Fibroblast of skin of right biceps (primary cell): ENCODE results near the gene VIPR2.
"Not testable (repeated sequence)": the region's sequence is repeated elsewhere in the genome, so short reads cannot be mapped to it uniquely, and the experiment has no call there.

Experiments
- DNase-seq: peaks from one replicate; pipeline ENCODE4 v3.0.0-alpha.2; 2013

Gene VIPR2

DNA sequence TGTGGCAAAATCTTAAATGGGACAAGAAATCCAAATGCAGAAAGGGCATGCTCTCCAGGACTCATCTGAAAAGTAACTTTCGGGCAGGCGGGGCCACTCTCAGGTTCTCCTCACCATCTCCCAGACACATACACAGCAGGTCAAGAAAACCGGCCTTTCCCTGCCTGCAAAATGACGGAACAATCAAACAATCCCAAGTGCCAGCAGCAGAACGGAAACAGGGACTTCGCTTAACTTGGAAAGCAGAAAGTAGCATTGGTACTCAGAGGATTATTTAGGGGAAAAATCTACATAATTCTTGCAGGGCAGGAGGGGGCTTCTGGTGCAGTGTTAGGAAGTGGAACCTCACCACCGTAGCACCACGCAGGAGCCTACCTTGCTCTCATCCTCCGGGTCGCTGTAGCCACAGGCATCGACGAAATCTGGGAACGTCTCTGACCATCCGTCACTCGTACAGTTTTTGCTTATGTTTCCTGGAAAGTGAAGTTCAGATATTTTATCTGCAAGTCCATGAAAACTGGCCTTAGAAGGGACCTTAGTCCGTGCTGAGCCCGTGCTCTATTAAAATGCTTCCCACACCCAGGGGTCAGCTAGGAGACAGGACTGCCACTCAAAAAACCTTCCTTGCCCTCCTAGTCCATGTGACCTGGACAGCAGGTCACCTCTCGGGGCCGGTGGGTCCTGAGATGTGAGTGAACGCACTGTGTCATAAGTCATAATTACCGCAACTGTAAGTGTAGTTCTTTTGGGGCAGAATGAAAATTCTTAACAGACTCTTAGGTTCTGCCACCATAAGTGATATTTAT lies 41.1 kb downstream of the VIPR2 start:
- DNase-seq: no peak

DNA sequence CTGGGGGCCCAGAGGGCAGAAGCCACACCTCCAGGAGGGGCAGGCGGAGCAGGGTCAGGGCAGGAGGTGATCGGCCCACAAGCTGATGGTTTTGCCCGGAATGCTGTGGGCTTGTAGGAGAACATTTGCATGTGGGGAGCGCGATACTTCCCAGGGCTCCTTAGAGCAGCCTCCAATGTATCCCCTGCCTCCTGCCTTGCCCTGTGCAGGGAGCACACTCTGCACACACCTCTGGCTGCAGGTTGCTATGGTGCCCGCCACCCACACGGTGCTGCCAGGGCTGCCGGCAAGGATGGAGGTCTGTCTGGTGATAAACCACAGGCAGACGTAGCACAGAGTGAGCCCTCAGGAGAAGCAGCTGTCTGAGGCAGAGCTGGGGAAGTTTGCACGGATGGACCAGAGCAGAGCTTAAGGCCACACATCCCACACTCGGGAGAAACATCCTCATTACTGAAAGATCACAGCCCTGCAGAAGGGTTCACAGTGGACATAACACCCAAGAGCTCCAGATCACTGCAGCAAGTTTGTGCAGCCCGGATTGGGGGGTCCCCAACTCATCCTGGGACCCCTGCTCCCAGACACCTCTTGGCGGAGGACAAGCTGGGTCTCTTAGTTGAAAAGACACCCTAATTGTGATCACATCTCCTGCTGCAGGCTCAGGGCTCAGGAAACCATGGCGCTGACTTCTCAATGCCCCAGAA lies 41.8 kb downstream of the VIPR2 start:
- DNase-seq: no peak

GRCh38 chr7:159101661-159102091 lies 43.0 kb downstream of the VIPR2 start:
- not testable (repeated sequence) for DNase-seq

DNA sequence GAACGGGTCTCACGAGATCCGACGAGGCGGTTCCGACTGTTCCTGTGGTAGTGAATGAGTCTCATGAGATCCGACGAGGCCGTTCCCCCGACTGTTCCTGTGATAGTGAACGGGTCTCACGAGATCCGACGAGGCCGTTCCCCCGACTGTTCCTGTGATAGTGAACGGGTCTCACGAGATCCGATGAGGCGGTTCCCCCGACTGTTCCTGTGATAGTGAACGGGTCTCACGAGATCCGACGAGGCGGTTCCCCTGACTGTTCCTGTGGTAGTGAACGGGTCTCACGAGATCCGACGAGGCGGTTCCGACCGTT lies 43.6 kb downstream of the VIPR2 start:
- not testable (repeated sequence) for DNase-seq

DNA sequence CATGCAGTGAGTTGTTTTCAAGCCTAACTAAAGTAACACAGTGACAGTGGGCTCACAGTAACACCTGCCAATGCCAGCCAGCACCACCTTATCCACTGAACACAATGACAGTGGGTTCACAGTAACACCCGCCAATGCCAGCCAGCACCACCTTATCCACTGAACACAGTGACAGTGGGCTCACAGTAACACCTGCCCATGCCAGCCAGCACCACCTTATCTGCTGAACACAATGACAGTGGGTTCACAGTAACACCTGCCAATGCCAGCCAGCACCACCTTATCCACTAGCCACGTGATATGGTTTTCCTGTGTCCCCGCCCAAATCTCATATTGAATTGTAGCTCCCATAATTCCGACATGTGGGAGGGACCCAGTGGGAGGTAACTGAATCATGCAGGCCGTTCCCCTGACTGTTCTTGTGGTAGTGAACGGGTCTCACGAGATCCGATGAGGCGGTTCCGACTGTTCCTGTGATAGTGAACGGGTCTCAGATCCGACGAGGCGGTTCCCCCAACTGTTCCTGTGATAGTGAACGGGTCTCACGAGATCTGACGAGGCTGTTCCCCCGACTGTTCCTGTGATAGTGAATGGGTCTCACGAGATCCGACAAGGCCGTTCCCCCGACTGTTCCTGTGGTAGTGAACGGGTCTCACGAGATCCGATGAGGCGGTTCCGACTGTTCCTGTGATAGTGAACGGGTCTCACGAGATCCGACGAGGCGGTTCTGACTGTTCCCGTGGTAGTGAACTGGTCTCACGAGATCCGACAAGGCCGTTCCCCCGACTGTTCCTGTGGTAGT lies 44.2 kb downstream of the VIPR2 start:
- not testable (repeated sequence) for DNase-seq

DNA sequence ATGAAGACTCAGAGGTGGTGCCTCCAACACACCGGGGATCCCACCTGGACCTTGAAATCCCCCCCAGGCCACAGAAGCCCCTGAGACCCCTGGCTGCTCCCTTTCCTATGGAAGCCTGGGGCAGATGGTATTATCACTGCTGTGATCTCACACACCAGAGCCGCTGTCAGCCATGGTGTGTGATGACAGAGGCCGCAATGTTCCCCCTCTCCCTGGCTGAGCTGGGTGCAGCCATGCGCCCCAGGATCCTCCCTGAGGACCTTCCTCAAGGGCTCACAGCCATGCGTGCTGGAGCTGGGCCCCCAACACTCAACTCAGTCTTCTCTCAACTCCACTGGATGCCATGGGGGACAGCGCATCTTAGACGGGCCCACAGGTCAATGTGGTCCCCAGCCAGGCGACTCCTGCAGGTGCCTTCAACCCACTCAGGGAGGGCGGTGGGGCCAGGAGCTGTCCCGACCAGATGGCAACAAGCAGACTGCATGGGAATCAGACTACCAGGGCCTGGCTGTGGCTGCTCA lies 44.9 kb downstream of the VIPR2 start:
- DNase-seq: no peak

DNA sequence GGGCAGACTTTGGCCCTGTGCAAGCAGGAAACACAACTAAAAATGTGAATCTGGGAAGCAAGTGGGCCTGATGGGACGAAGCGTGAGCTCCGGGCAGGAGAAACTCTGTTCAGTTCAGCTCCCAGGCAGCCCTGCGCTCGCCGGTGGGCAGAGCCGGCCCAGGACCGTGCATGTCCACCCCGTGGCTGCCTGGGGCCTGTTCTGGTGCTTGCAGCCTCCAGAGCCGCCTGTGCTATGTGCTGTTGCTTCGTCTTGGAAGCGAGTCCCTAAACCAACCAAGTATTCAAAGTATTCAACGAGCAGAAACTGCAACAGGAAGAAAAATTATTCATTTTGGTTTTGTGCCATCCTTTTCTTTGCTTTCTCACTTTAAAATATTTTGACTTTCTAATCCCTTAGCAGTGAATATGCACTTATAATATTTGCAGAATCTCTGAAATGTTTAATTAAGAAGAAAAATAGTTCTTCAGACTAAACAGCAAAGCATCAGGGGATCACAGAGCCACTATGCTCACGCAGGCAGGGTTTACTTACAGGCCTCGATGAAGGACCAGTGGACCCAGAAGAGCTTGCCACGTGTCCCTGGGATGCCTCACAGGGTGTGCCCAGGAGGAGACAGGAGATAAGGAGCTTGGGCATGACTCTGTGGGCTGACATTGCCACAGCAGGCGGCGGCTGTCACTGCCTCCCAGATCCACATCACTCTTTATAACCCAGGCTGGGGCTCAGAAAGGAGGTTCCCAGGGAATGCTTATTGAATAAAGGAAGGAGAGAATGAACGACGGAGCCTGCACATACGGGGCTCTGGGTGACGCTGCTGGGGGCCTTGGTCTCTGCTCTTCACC lies 45.6 kb downstream of the VIPR2 start:
- DNase-seq: no peak

GRCh38 chr7:159098424-159098786 lies 46.3 kb downstream of the VIPR2 start:
- DNase-seq: no peak

GRCh38 chr7:159097661-159098423 lies 46.8 kb downstream of the VIPR2 start:
- no peak for DNase-seq

- DNase-seq: no peak
These were observed 47.7 kb downstream of the VIPR2 start for GRCh38 chr7:159096736-159097581.

- DNase-seq: no peak
These were observed 48.7 kb downstream of the VIPR2 start for GRCh38 chr7:159095979-159096411.

GRCh38 chr7:159094919-159095915 lies 49.5 kb downstream of the VIPR2 start:
- DNase-seq: no peak

GRCh38 chr7:159094023-159094740 lies 50.5 kb downstream of the VIPR2 start:
- no peak for DNase-seq

GRCh38 chr7:159093351-159093971 lies 51.2 kb downstream of the VIPR2 start:
- no peak for DNase-seq

DNA sequence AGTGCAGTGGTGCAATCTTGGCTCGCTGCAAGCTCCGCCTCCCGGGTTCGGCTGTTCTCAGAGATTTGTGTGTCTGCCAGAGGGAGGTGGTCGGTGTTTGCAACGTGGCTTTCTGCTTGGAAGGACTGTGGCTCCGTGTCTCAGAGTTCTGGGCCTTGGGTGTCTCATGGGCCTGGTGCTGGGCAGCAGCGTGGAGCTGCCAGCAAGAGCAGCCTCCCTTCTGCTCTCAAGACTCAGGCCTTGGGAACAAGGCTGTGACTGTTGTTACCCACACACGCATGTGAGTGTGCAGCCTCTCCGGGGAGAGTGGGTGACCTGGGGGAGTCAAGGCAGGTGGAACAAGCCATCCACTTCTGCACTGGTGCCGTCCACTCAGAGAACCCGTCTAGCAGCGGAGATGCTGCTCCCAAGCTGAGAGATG lies 52.0 kb downstream of the VIPR2 start:
- DNase-seq: no peak

DNA sequence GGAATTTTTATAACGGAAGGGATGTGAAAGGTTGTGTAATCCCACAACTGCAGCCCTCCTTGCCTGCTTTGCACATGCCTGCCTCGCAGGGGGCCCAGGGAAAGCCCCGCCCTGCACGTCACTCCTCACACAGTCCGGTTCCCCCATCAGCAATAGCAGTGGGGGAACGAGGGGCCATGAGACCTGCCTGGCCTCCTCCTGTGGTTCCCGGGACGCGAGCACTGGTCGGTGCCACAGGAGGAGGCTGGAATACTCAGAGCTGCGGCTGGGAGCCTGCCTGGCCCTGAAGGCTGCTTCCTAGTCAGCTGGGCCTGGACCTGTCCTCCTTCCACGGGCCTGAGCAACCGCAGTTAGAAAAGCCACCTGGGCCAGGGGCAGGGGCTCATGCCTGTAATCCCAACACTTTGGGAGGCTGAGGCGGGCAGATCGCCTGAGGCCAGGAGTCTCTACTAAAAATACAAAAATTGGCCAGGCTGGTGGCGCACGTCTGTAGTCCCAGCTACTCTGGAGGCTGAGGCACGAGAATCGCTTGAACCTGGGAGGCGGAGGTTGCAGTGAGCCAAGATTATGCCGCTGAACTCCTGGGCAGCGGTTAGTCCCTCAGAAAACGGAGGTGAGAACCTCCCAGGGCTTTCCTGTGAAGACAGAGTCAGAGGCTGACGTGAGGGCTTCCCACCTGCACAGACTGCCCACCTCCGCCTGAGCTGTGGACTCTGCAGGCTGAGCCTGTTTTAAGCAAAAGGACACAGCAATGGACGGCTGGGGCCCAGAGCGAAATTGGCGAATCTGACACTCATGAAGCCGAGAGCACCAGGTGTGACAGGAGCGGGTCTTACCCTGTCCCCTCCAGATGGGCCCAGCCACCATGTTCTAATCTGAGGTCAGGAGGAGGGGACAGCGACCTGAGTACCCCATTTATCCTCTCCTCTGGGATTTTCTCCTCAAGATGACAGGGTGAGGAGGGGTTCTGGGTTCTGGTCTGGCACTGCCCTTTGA lies 52.9 kb downstream of the VIPR2 start:
- DNase-seq: no peak

- no peak for DNase-seq
These were observed 53.6 kb downstream of the VIPR2 start for GRCh38 chr7:159091041-159091440.
